ENCODE measurements around the gene GTPBP6.
"Not testable (repeated sequence)": the region's sequence is repeated elsewhere in the genome, so short reads cannot be mapped to it uniquely, and the experiment has no call there.

The GTPBP6 gene

DNA sequence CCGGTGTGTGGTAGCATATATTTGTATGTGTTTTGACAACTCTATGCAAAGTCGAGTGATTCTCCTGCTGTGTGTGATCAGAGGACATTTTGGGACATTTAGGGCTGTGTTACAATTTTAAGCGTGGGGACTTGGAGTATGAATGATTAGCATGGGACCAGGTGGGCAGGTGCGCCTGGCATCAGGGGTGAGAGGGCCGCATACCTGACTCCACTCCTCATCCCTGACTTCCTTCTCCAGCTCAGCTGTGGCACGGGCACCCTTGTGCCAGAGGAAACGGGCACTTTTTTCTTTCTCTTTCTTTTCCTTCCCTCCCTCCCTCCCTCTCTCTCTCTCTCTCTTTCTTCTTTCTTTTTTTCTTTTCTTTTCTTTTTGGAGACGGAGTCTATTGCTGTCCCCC, 53.1 kb downstream of the GTPBP6 start:
- DNase-seq (ENCODE audit: low read depth, low spot score), result no peak

DNA sequence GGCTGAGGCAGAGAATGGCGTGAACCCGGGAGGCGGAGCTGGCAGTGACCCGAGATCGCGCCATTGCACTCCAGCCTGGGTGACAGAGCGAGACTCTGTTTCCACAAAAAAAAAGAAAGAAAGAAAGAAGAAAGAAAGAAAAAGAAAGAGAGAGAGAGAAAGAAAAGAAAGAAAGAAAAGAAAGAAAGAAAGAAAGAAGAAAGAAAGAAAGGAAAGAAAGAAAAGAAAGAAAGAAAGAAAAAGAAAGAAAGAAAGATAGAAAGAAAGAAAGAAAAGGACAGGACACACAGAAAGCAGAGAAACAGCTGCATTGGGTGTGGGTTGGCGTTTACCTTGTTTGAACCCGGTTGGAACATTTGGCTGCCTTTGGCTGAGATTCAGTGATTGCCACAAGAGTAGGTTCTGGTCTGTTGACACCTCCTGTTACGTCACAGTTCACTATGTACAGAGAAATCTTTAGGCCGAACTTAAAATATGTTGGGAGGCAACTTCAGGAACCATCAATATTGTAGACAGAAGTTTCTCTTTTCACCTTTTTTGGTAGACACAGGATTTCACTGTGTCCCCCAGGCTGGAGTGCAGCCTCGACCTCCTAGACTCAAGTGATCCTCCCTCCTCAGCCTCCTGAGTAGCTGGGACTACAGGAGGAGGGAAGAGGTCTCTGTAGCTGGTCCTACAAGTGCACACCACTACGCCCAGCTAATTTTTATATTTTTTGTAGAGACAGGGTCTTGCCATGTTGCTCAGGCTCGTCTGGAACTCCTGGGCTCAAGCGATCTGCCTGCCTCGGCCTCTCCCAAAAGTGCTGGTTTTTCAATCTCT, 53.8 kb downstream of the GTPBP6 start:
- DNase-seq (ENCODE audit: low read depth, low spot score), result no peak

DNA sequence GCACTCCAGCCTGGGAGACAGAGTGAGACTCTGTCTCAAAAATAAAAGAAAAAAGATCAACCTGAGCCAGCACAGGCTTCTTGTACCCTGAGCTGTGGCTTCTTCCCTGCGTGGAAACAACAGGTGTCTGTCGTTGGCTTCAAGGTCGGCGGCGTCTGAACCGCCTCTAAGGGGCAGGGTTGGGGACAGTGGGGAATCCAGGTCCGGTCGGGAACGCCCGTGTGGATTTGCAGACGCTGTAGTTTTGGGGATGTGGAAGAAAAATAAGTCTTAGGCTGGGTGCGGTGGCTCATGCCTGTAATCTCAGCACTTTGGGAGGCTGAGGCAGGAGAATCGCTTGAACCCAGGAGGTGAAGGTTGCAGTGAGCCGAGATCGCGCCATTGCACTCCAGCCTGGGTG, 54.6 kb downstream of the GTPBP6 start:
- DNase-seq (ENCODE audit: low read depth, low spot score), result not testable (repeated sequence)

DNA sequence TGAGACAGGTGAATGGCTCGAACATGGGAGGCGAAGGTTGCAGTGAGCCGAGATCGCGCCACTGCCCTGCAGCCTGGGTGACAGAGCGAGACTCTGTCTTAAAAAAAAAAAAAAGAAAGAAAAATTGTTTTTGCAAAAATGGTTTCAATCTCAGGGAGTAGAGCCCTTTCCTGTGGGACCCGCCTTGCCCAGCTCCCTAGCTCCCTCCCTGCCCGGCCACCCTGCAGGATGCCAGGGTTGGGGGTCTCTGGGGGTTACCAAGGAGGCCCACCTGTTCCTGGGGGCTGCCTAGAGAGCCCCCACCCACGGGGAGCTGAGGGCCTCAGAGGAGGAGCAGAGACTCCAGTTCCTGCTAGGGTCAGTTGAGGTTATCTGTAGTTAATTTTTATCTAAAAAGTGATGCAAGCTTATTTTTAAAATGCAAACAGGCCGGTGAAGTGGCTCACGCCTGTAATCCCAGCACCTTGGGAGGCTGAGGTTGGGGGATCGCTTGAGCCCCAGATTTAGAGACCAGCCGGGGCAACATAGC, 56.2 kb downstream of the GTPBP6 start:
- DNase-seq (ENCODE audit: low read depth, low spot score), result no peak

DNA sequence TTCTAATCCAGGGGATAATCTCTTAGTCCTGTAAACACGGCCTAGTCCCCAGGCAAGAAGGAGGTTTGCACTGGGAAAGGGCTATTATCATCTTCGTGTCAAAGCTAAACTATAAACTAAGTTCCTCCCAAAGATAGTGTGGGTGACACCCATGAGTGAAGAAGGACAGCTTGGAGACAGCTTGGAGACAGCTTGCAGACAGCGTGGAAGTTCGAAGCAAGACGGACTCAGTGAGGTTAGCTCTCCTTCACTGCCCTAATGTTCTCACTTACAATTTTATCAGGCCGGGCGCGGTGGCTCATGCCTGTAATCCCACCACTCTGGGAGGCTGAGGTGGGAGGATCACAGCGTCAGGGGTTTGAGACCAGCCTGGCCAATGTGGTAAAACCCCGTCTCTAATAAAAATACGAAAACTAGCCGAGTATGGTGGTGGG, 56.7 kb downstream of the GTPBP6 start:
- DNase-seq (ENCODE audit: low read depth, low spot score), result no peak

DNA sequence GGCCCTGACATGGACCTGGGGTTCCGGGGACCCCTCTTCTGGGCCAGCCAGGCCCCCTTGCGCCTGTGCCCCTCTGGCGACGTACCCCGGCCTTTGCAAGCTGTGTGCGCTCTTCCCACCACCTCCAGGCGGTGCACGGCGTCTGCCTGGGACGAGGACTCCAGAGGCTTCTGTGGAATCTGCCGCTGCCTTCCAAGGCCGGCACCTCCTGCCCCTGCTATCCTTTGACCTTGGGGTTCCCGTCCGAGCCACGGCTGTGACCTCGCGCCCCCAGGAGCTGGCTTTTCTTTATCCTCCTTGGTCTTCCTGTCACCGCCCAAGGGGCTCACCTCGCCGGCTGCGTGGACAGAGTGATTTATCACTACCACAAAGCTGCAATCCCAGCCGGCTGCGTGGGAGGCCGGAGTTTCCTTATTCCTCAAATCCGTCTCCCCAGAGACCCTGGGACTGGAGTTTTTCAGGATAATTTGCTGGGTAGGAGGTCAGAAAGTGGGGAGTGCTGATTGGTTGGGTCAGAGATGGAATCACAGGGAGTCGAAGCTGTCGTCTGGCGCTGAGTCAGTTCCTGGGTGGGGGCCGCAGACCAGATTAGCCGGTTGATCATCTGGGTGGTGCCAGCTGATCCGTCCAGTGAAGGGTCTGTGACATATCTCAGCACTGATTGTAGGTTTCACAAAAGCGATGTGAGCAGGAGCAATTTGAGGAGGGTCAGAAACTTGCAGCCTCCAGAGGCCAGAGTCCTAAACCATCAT, 57.3 kb downstream of the GTPBP6 start:
- no peak for DNase-seq (ENCODE audit: low read depth, low spot score)

DNA sequence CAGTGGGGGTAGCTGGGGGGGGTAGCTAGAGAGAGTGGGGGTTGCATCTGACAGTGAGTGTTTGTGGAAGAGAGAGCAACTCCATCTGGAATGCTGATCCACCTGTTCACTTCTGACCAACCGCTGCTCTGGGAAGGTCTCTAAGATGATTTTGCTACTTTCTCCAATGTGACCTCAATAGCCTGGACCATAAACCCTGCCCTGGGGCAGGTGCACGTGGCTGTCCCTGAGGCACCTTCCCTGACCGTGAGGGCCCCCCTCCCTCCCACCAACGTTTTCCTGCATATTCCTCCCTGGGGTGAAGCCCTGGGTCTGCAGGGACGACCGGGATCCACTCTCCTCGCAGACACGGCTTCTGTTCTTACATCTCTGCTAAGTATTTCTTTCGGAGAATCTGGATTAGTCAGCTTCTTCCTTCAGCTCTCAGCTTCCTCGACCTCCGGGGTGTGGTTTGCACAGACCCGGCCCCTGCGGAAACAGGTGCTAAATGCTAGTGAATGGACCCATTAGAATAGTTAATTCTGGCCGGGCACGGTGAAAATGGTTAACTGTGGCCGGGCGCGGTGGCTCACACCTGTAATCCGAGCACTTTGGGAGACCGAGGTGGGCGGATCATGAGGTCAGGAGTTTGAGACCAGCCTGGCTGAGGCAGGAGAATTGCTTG, 58.8 kb downstream of the GTPBP6 start:
- DNase-seq (ENCODE audit: low read depth, low spot score), result no peak

DNA sequence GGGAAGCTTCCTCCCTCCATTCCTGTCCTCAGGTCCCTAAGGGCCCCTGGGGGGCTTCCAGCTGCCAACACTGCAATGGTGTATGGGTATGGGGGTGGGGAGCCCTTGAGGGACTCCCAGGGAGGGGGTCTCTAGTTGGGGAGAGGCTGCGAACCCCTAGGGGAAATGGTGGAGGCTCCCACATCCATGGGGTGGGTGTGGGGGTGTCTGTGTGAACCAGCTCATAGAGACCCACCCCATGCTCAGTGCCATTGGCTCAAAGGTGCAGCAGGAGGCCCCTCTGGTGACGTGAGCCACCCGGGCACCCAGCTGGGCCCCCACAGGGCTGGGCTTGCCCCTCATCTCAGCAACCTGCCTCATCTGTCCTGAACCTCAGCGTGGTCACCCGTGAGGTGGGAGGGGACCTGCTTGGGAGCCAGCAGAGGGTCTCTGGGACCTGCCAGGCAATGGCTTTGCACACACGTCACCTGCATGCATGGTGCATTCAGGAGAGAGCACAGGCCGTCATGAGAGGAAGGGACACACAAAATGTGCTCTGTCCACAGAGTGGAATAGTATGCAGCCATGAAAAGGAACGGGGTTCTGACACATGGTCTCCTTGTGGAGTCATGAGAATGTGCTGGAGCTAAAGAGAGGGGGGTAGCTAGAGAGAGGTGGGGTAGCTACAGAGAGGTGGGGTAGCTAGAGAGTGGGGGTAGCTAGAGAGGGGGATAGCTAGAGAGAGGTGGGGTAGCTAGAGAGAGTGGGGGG, 60.1 kb downstream of the GTPBP6 start:
- no peak for DNase-seq (ENCODE audit: low read depth, low spot score)

DNA sequence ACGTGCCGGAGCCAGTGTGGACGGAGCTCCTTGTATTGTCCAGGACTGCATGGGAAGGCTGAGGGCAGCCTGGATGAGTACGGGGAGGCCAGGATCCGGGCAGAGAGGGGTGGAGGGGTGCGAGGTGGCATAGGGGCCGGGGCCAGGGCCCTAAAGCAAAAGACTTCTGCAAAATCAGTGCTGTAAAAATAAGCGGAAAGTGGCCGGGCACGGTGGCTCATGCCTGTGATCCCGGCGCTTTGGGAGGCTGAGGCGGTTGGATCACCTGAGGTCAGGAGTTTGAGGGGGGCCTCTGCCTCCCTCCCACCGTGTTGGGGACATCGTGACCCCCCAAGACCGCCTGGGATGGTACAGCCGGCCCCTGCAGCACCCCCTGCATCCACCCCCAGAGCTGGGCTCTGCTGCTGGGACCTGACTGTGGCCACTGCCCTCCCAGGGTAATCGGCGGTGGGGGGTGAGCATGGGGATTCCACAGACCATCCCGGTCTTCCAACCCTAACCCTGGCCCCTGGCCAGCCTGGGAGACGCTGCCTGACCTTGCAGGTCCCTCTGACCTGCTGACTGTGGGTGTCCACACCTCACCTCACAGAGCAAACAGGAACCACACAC, 60.8 kb downstream of the GTPBP6 start:
- no peak for DNase-seq (ENCODE audit: low read depth, low spot score)

DNA sequence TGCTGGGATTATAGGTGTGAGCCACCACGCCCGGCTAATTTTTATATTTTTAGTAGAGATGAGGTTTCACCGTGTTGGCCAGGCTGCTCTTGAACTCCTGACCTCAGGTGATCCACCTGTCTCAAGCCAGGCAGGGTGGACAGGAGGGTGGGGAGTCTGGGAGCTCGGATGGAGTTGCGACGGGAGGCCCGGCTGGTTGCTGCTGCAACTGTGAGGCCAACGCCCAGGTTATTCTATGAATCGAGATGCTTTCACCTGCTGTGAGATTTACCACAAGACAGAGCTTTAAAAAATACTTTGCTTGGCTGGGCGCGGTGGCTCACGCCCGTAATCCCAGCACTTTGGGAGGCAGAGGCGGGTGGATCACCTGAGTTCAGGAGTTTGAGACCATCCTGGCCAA, 61.5 kb downstream of the GTPBP6 start:
- DNase-seq (ENCODE audit: low read depth, low spot score), result not testable (repeated sequence)

DNA sequence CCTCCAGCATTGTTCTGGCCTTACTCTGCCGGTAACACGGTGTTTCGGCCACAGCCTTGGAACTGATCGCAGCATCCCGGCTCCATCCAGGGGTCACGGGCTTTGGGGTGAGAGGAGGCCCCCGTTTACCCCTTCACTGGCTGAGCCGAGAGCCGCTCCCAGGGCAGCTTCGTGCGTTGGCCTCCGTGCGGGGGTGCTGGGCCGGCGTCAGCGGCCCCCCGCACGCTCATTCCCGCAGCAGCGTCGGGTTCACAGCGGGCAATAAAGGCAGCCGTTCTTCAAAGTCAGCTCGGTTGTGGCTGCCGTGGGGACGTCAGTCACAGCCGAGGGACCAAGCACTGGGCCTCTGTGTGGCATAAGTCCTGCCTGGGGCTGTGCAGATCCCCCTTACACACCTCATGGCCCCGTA, 62.7 kb downstream of the GTPBP6 start:
- DNase-seq (ENCODE audit: low read depth, low spot score), result no peak

All from smooth muscle cell of the brain vasculature (primary cell).